GM18498 (cell line): ENCODE results near the gene TNFRSF13B.
"Not testable (repeated sequence)": the region's sequence is repeated elsewhere in the genome, so short reads cannot be mapped to it uniquely, and the experiment has no call there.

Experiments
- ATAC-seq: cut with Tn5 transposase; IDR thresholded peaks from one replicate; pipeline ENCODE4 v1.9.1; 2021; ENCODE audit warnings: mild to moderate bottlenecking, moderate library complexity; ENCODE audit not compliant: unreplicated experiment

TNFRSF13B gene

GRCh38 chr17:16971458-16972338, at the start of gene TNFRSF13B:
Gene TNFRSF13B (minus strand): TSS chr17:16972118. CDS start chr17:16972075, 43 bp downstream.
- peak; percentile 29 for ATAC-seq

DNA sequence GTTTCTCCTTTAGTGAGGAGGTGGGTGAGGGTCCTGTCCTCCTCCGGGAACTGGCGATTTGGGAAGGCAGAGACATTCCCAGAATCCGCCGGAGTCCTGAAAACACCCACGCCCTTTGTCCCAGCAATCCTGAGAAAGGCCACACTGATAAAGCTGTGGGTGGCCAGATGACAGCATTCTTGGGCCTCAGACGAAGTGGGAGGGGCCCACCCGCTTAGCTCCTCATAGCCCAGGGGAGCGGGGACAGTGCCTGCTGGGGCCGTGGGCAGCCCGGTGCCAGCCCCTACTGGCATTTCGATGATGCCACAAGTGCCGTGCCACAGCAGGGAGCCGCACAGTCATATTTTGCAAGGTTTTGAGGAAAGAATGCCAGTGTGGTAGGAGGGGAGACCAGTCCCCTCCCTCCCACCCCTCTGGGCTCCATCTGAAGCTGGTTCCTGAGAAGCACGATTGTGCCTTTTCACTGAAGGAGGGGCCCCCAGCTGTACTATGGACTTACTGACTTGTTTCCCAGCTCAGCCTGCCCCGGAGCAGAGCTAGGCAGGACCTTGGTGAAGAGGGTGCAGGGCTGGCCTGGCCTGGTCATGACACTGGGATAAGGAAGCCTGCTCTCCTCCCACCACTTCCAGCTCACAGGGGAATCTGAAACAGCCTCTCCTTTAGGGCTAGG, 49.4 kb upstream of the TNFRSF13B start:
- no peak for ATAC-seq

DNA sequence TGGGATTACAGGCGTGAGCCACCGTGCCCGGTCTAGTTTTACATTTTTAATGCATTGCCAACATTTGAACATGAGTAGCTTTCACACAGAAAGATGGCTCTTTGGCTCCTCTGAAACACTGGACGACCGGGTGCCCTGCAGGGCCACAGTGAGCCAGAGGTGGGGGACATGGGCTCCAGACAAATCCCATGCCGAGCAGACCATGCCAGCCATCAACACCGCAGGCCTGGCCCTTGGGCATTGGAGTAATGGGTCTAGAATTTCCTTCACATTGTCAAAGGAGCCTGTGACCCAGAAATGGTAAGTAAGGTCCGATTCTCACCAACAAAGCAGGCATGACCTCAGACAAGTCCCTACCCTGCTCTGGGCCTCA, 48.9 kb upstream of the TNFRSF13B start:
- ATAC-seq = no peak

GRCh38 chr17:17019891-17020456, 48.1 kb upstream of the TNFRSF13B start:
- no peak for ATAC-seq

GRCh38 chr17:17019430-17019762, 47.5 kb upstream of the TNFRSF13B start:
- ATAC-seq = no peak

- no peak for ATAC-seq
Observed at GRCh38 chr17:17018612-17019429, 46.9 kb upstream of the TNFRSF13B start.

DNA sequence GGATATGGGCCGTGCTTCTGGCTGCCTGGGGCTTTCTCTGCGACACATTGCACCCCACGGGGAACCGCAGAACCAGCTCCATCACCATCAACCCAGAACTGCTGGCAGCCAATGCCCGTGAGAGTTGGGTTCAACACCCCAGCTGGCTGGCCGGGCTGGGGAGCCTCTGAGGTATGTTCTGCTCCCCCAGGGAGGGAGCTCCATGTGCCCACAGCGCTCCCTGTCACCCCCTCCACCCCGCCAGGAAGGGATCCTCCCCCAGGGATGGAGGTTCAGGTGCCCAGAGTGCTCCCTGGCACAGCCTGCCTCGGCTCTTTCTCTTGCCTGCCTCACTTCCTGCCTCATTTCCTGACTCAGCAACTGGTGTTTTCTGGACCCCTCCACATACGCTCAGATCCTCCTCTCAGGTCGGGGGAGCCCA, 46.1 kb upstream of the TNFRSF13B start:
- ATAC-seq = no peak

- no peak for ATAC-seq
Observed at GRCh38 chr17:17017343-17018014, 45.6 kb upstream of the TNFRSF13B start.

GRCh38 chr17:17016199-17017197, 44.6 kb upstream of the TNFRSF13B start:
- ATAC-seq = not testable (repeated sequence)

GRCh38 chr17:17015230-17015629, 43.3 kb upstream of the TNFRSF13B start:
- ATAC-seq = no peak

GRCh38 chr17:17014748-17015124, 42.8 kb upstream of the TNFRSF13B start:
- not testable (repeated sequence) for ATAC-seq

DNA sequence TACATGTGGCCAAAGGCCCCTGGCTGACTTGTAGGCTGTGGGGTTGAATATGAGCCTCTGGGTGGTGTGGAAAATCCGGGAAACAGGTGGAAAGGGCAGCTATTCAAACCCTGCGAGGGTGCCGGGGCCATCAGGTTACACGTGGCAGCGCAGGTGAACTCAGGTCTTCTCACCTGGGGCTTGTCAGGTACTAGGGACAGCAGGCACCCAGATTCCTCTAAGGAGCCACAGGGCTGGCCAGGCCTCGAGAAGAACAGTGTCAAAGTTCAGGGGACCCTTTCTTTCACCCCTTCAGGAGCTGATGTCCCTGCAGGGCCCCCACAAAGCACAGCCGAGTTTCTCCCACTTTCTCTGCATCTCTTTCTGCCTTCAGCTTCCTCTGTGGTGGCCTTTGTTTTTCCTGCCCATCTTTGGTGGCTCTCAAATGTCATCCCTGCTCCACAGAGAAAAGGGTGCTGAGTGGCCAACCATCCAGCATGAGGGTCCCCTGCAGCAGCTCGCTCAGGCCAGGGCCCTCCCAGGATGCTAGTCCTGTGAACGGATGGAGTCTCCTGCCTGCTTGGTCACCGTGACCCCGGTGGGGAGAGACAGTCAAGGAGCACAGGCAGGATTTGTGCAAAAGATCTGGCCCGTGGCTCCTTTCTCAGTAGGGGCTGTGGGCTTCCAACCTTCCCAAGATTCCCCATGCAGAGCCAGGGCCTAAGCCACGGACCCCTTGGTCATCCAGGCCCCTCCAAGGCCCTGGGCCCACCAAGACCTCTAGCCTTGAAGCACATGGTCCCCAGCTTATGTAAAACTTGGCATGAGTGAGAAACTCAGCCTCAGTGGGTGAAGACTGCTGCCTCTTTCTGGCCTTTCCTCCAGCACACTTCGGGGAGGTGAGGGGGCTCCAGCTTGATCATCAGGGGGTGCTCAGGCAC, 42.2 kb upstream of the TNFRSF13B start:
- not testable (repeated sequence) for ATAC-seq

GRCh38 chr17:17011043-17011907, 39.4 kb upstream of the TNFRSF13B start:
- ATAC-seq = not testable (repeated sequence)

GRCh38 chr17:17010545-17011034, 38.7 kb upstream of the TNFRSF13B start:
- not testable (repeated sequence) for ATAC-seq

- not testable (repeated sequence) for ATAC-seq
Observed at GRCh38 chr17:17009972-17010371, 38.1 kb upstream of the TNFRSF13B start.

DNA sequence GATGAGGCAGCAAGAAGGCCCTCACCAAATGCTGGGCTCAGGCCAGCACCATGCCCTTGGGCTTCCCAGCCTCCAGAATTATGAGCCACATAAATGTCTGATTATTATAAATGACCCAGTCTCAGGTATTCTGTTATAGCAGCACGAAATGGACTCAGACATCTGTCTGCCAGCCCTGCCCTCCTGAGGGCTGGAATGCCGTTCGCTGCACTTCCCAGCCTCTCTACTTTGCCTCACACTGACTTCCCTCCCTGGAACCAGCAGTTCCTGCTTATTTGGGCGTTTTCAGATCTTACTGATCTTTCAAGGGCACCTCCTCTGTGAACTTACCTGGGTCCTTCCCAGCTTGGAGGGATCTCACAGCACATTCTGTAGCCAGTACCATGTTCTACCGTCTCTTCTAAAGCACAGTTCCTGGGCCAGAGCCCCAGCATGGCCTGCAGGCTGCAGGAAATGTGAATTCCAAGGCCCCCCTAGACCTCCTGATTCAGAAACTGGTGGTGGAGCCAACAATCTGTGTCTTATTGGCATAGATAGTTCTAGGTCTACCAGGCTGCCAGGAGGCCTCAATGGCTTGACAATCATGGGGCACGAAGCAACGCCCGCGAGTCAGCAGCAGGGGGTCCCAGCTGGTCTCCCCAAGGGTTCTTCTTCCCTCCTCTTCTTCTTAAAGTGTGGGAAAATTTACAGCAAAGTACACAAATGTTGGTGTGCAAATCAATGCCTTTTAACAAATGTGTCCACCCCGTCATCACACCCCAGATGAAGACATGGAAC, 36.9 kb upstream of the TNFRSF13B start:
- not testable (repeated sequence) for ATAC-seq
